Measurements from ENCODE around the gene PRPF31. TPM values are rescaled to one million over a fixed set of nuclear protein-coding genes. Genes with fewer than 3 reads are reported as not detected.

Gene PRPF31
- polyA plus RNA-seq, 1 donor from 2014 or later: 70.6 TPM

DNA sequence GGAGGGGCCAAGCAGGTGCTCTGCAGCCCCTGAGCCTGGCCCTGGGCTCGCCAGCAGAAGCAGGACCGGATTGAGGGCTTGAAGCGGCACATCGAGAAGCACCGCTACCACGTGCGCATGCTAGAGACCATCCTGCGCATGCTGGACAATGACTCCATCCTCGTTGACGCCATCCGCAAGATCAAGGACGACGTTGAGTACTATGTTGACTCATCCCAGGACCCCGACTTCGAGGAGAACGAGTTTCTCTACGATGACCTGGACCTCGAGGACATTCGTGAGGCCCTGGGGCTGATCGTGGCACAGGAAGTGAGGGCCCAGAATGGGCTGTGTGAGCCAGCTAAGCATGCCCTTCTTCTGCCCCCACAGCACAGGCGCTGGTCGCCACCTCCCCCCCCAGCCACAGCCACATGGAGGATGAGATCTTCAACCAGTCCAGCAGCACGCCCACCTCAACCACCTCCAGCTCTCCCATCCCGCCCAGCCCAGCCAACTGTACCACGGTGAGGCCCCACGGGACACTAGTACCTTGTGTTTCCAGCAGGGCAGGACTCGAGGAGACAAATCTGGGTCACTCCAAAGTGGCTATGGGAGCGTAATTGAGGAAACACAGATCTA lies 30.1 kb downstream of the PRPF31 start:
- Mint-ChIP-seq H3K9me3 (no peaks in the 10 kb centered on the region), H3K27me3 (no peaks in the 10 kb centered on the region), H3K4me1 (peaks cover 0 to 7% (median 3%) of the 10 kb centered on the region in 3 donors), H3K36me3 (peaks cover 4% of the 10 kb centered on the region), H3K4me3 (peak overlapping the region in 1 of 4 donors; percentile 39), H3K27ac (no peak overlapping the region)

GRCh38 chr19:54147676-54148075 lies 32.1 kb downstream of the PRPF31 start:
- Mint-ChIP-seq H3K4me1 (peaks cover 0 to 1% (median 0%) of the 10 kb centered on the region in 3 donors), H3K27me3 (no peaks in the 10 kb centered on the region), H3K36me3 (peaks cover 3% of the 10 kb centered on the region), H3K27ac (no peak overlapping the region), H3K4me3 (no peak overlapping the region), H3K9me3 (no peaks in the 10 kb centered on the region)

- H3K27ac Mint-ChIP-seq: no peak overlapping the region
- H3K4me3 Mint-ChIP-seq: no peak overlapping the region
- H3K27me3 Mint-ChIP-seq: no peaks in the 10 kb centered on the region
- peaks cover 3% of the 10 kb centered on the region for H3K36me3 Mint-ChIP-seq
- peaks cover 0 to 1% (median 0%) of the 10 kb centered on the region in 3 donors for H3K4me1 Mint-ChIP-seq
- no peaks in the 10 kb centered on the region for H3K9me3 Mint-ChIP-seq
These were observed 32.6 kb downstream of the PRPF31 start for GRCh38 chr19:54148158-54148557.

- Mint-ChIP-seq H3K36me3 (peaks cover 3% of the 10 kb centered on the region), H3K9me3 (no peaks in the 10 kb centered on the region), H3K27ac (peak overlapping the region in 1 of 3 donors; percentile 79), H3K4me3 (no peak overlapping the region), H3K27me3 (no peaks in the 10 kb centered on the region), H3K4me1 (peaks cover 0 to 1% (median 0%) of the 10 kb centered on the region in 3 donors)
These were observed 33.7 kb downstream of the PRPF31 start for GRCh38 chr19:54149021-54149812.

GRCh38 chr19:54151362-54152035 lies 35.9 kb downstream of the PRPF31 start:
- Mint-ChIP-seq H3K36me3 (peaks cover 3% of the 10 kb centered on the region), H3K27me3 (no peaks in the 10 kb centered on the region), H3K9me3 (no peaks in the 10 kb centered on the region), H3K4me1 (peaks cover 0 to 3% (median 1%) of the 10 kb centered on the region in 3 donors), H3K27ac (peak overlapping the region; percentile 46 to 70 (median 65)), H3K4me3 (peak overlapping the region in 2 of 4 donors; percentile 47 to 72)

GRCh38 chr19:54152267-54152666 lies 36.7 kb downstream of the PRPF31 start:
- peaks cover 4% of the 10 kb centered on the region for H3K36me3 Mint-ChIP-seq

DNA sequence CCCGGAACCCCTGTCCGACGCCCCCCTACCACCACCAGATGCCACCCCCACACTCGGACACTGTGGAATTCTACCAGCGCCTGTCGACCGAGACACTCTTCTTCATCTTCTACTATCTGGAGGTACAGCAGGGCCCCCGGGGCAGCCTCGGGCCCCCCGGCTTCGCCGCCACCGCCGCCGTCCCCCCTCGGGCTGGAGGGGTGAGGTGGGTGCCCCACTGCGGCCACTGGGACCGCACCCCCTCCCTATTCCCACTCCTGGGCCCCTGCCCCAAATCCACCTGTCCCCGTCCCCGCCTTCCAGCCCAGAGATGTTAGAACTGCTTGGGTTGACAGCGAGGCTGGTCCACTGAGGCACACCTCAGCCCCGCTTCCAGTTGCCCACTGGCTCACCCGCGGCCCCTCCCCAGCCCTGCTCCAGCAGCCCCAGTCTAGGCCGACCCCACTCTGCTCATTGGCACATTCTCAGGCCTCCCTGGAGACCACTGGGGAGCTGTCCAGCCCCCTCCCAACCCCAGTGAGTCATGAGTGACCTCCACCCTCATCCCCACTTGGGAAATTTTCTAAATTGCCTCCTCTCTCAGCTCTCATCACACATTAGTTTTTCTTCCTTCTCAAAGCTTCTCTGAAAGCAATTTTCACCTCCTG lies 37.4 kb downstream of the PRPF31 start:
- H3K27ac Mint-ChIP-seq: peak overlapping the region in 1 of 3 donors; percentile 85
- no peaks in the 10 kb centered on the region for H3K27me3 Mint-ChIP-seq
- peaks cover 4% of the 10 kb centered on the region for H3K36me3 Mint-ChIP-seq
- H3K4me3 Mint-ChIP-seq: peak overlapping the region in 1 of 4 donors; percentile 48
- H3K9me3 Mint-ChIP-seq: no peaks in the 10 kb centered on the region
- peaks cover 0 to 5% (median 4%) of the 10 kb centered on the region in 3 donors for H3K4me1 Mint-ChIP-seq

More at GRCh38 chr19:54152267-54152666, 36.7 kb downstream of the PRPF31 start:
- H3K9me3 Mint-ChIP-seq: no peaks in the 10 kb centered on the region
- peaks cover 0 to 5% (median 4%) of the 10 kb centered on the region in 3 donors for H3K4me1 Mint-ChIP-seq
- H3K27ac Mint-ChIP-seq: no peak overlapping the region
- H3K4me3 Mint-ChIP-seq: no peak overlapping the region
- no peaks in the 10 kb centered on the region for H3K27me3 Mint-ChIP-seq

GRCh38 chr19:54153731-54154326 lies 38.3 kb downstream of the PRPF31 start:
- Mint-ChIP-seq H3K27me3 (no peaks in the 10 kb centered on the region), H3K27ac (peak overlapping the region in 2 of 3 donors; percentile 73 to 85), H3K4me3 (peak overlapping the region in 2 of 4 donors; percentile 39 to 48), H3K9me3 (no peaks in the 10 kb centered on the region), H3K36me3 (peaks cover 4% of the 10 kb centered on the region), H3K4me1 (peaks cover 0 to 11% (median 11%) of the 10 kb centered on the region in 3 donors)

- Mint-ChIP-seq H3K4me1 (peaks cover 4 to 15% (median 13%) of the 10 kb centered on the region in 3 donors), H3K27ac (peak overlapping the region in 2 of 3 donors; percentile 32 to 75), H3K9me3 (no peaks in the 10 kb centered on the region), H3K4me3 (peak overlapping the region in 1 of 4 donors; percentile 48), H3K27me3 (no peaks in the 10 kb centered on the region), H3K36me3 (peaks cover 2% of the 10 kb centered on the region)
These were observed 39.2 kb downstream of the PRPF31 start for GRCh38 chr19:54154603-54155345.

- peak overlapping the region in 1 of 3 donors; percentile 93 for H3K27ac Mint-ChIP-seq
- H3K9me3 Mint-ChIP-seq: no peaks in the 10 kb centered on the region
- H3K36me3 Mint-ChIP-seq: peaks cover 2% of the 10 kb centered on the region
- H3K4me1 Mint-ChIP-seq: peaks cover 8 to 21% (median 21%) of the 10 kb centered on the region in 3 donors
- no peaks in the 10 kb centered on the region for H3K27me3 Mint-ChIP-seq
- peak overlapping the region in 1 of 4 donors; percentile 26 for H3K4me3 Mint-ChIP-seq
These were observed 40.1 kb downstream of the PRPF31 start for GRCh38 chr19:54155694-54156093.

DNA sequence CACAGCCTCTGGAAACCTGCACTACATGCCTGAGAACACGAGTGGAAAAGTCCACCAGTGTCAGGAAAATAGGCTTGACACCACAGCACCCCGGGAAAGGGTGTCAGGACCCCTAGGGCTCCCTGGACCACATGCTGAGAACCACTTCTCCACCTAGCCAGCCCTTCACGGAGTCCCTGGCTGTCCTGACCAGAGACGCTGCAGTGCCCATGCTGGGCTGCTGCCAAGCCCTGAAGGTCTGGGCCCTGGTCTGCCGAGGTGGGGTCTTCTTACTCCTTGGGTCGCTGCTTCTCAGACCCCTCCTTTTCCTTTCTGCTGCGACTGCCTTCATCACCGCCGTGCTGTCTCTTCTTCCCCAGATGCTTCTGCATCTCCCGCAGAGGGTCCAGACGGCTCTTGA lies 40.9 kb downstream of the PRPF31 start:
- Mint-ChIP-seq H3K27ac (peak overlapping the region in 1 of 3 donors; percentile 93), H3K27me3 (no peaks in the 10 kb centered on the region), H3K4me1 (peaks cover 8 to 25% (median 21%) of the 10 kb centered on the region in 3 donors), H3K4me3 (peak overlapping the region in 1 of 4 donors; percentile 76), H3K36me3 (peaks cover 2% of the 10 kb centered on the region), H3K9me3 (no peaks in the 10 kb centered on the region)

DNA sequence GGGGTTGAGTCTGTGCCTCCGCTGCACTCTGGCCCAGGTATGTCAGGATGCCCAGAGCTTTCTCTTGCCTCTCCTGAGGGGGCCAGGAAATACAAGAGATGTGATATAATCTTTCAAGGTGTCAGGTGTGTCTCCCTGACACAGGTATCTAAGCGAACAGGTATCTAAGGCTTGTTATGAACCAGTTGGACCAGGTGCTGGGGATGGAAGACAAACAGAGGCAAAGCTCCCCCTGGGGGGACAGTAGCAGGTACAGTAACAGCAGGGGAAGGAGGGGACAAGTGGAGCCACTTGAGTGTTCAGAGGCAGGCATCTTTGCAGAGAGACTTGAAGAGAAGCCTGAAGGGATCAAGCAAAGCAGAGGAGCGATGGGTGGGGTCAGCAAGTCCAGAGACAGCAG lies 41.4 kb downstream of the PRPF31 start:
- H3K9me3 Mint-ChIP-seq: no peaks in the 10 kb centered on the region
- H3K27me3 Mint-ChIP-seq: no peaks in the 10 kb centered on the region
- peak overlapping the region in 2 of 3 donors; percentile 80 to 93 for H3K27ac Mint-ChIP-seq
- peaks cover 2% of the 10 kb centered on the region for H3K36me3 Mint-ChIP-seq
- peaks cover 8 to 25% (median 21%) of the 10 kb centered on the region in 3 donors for H3K4me1 Mint-ChIP-seq
- H3K4me3 Mint-ChIP-seq: peak overlapping the region in 1 of 4 donors; percentile 76

DNA sequence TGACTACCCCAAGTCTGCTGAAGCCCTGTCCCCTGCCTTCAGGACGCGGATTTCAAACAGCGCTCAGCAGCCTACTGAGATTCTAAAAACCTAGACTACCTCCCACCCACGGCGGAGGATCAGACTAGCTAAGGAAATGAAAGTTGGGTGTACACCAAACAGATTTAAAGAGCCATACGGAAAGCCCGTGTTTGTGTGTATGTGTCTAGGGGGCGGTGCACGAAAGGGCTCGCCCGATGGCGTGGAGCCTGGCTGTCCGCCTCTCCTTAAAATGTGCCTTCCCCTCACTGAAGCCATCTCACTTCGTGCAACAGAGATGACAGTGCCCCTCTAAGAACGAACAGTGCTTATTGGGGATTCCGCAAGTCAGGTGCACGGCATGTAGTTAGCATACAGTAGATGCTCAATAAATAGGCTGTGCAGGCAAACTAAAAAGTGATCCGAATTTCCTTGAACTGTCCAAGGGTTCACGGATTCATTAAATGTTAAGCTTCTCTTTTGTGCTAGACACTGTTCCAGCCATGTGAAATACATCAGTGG lies 43.3 kb downstream of the PRPF31 start:
- Mint-ChIP-seq H3K4me1 (peaks cover 16 to 32% (median 24%) of the 10 kb centered on the region in 3 donors), H3K27ac (peak overlapping the region; percentile 93 to 99 (median 99))

More for the DNA sequence above, 43.3 kb downstream of the PRPF31 start:
- H3K27me3 Mint-ChIP-seq: no peaks in the 10 kb centered on the region
- H3K9me3 Mint-ChIP-seq: no peaks in the 10 kb centered on the region
- H3K36me3 Mint-ChIP-seq: peaks cover 2% of the 10 kb centered on the region
- peak overlapping the region; percentile 96 to 100 (median 98) for H3K4me3 Mint-ChIP-seq
